Spleen (tissue), 11 donors: ENCODE results near the gene SLC34A3. TPM values are rescaled to one million over a fixed set of nuclear protein-coding genes. Genes with fewer than 3 reads are reported as not detected.

Experiments
- DNase-seq: peaks from one replicate; pipeline ENCODE4 v3.0.0-alpha.2; 2020
- H3K27ac ChIP-seq, 8 donors: fragments of 200-600 bp; sonication (generic) in 7 of 8; 1 replicate in 4 of 8; 2 replicates in 4 of 8; pipeline versions ENCODE4 v1.5.0 to v1.8.0; 2016 to 2021; ENCODE audit warnings: inconsistent platforms in 4 of 8, mild to moderate bottlenecking in 4 of 8, moderate library complexity in 1 of 8
- H3K27me3 ChIP-seq, 7 donors: fragments of 200-600 bp; sonication (generic) in 6 of 7; replicated peaks in 1 of 7; 1 replicate in 4 of 7; 2 replicates in 3 of 7; pipeline versions ENCODE4 v1.5.0 to v1.8.0; 2016 to 2021; ENCODE audit warnings: inconsistent platforms in 3 of 7, mild to moderate bottlenecking in 1 of 7
- H3K36me3 ChIP-seq, 6 donors: fragments of 200-600 bp; sonication (generic) in 5 of 6; 1 replicate in 4 of 6; 2 replicates in 2 of 6; pipeline versions ENCODE4 v1.5.0 to v1.8.0; 2016 to 2021; ENCODE audit warnings: inconsistent platforms in 2 of 6
- H3K4me1 ChIP-seq, 6 donors: fragments of 200-600 bp; sonication (generic) in 5 of 6; 1 replicate in 3 of 6; 2 replicates in 3 of 6; pipeline versions ENCODE4 v1.5.0 to v1.8.0; 2016 to 2021; ENCODE audit warnings: inconsistent platforms in 3 of 6
- H3K4me3 ChIP-seq, 8 donors: fragments of 200-600 bp; sonication (generic) in 7 of 8; 1 replicate in 4 of 8; 2 replicates in 4 of 8; pipeline versions ENCODE4 v1.5.0 to v1.8.0; 2016 to 2021; ENCODE audit warnings: inconsistent platforms in 4 of 8, mild to moderate bottlenecking in 4 of 8, moderate library complexity in 2 of 8
- H3K9me3 ChIP-seq, 8 donors: fragments of 200-600 bp; sonication (generic) in 7 of 8; 1 replicate in 4 of 8; 2 replicates in 4 of 8; pipeline versions ENCODE4 v1.5.0 to v1.8.0; 2016 to 2021; ENCODE audit warnings: inconsistent platforms in 4 of 8
- CTCF ChIP-seq, 11 experiments: fragments of 200-600 bp in 7 of 11; fragments of 450-650 bp in 4 of 11; sonication (generic) in 4 of 11; IDR thresholded peaks in 8 of 11; conservative IDR thresholded peaks in 3 of 11; 1 replicate in 7 of 11; 2 replicates in 4 of 11; pipeline versions ENCODE4 v1.4.0 to v1.8.0; 2016 to 2021; ENCODE audit warnings: antibody characterized with exemption in 11 of 11, inconsistent platforms in 4 of 11, mild to moderate bottlenecking in 1 of 11
- POLR2A ChIP-seq, 3 donors: fragments of 450-650 bp; IDR thresholded peaks; one replicate each; pipeline ENCODE4 v1.5.1; 2017; ENCODE audit warnings: antibody characterized with exemption in 3 of 3, mild to moderate bottlenecking in 1 of 3
- POLR2AphosphoS5 ChIP-seq, 3 donors: sonication (generic); formaldehyde crosslinking; IDR thresholded peaks; one replicate each; pipeline ENCODE4 v1.5.1; 2017; ENCODE audit warnings: antibody characterized with exemption in 3 of 3
- WGBS, 5 donors: extraction: QIAGEN DNeasy Blood & Tissue Kit in 3 of 5; methylation state at CpG; one replicate each; pipeline versions ENCODE4 v1.1.5 to v1.1.7; 2013 to 2018; 5-methylcytosine and 5-hydroxymethylcytosine counted together
- intact Hi-C: fragments of 100-400 bp; cut with DNase I; formaldehyde crosslinking; loops from one replicate; pipeline ENCODE4 v1.15.0; 2023; ENCODE audit warnings: low total_unique reads
- polyA plus RNA-seq, 3 donors: library from polyadenylated mRNA; stranded (reverse); fragments of 200-250 nt; gene quantifications; one replicate each; pipeline ENCODE4 v1.2.1, GENCODE V29; 2013
- total RNA-seq, 7 donors: library from RNA; depleted of rRNA in 3 of 7; stranded (reverse); fragments of >200 nt in 3 of 7; fragmentation: NEBNext Ultra II Directional in 4 of 7; extraction: Animal tissue kit (Norgen Biotek cat#: 25700) in 4 of 7; gene quantifications; one replicate each; pipeline versions ENCODE4 v1.1.0 to v1.2.1, GENCODE V29; 2016 to 2021
- donor health status: healthy with polysubstance abuse.
- donor health status: DM: no; HTN: no; CAD: no; lungs with moderate emphysema.
- donor health status: DM: no; HTN: no; CAD: no.
- donor health status: Bipolar disorder and iron deficiency.
- donor health status: healthy.
- donor health status: DM: no; HTN: no; CAD: no.
- donor health status: DM: yes; HTN: yes; CAD: no.

The SLC34A3 gene
- total and polyA plus RNA-seq, 10 donors = not detected

- intact Hi-C loops = no loop called here
- TF ChIP-seq CTCF (IDR thresholded peaks at IDR 0.05 in 8 of 11, conservative IDR thresholded peaks at IDR 0.05 in 3 of 11) = peak in 6 of 11 experiments; percentile 10 to 41 (median 35)
- TF ChIP-seq POLR2A (IDR thresholded peaks at IDR 0.05) = no peak
- peaks cover 11 to 86% (median 75%) of the 10 kb centered on the region in 6 donors for H3K4me1 ChIP-seq
- H3K36me3 ChIP-seq = peaks cover 0 to 63% (median 23%) of the 10 kb centered on the region in 6 donors
- H3K27ac ChIP-seq = peak overlapping the region in 2 of 8 donors; percentile 1 to 45
- no peaks in the 10 kb centered on the region for H3K27me3 ChIP-seq
- peaks cover 0 to 4% (median 0%) of the 10 kb centered on the region in 8 donors for H3K9me3 ChIP-seq
- DNase-seq = peak; percentile 74
- H3K4me3 ChIP-seq = peak overlapping the region in 1 of 8 donors; percentile 36
- 47 to 68% (median 63%) methylated on average over 55 to 85 of the region's 85 CpGs for WGBS, 5 donors
These were observed 50.0 kb downstream of the SLC34A3 start for GRCh38 chr9:137280474-137281344.

GRCh38 chr9:137281345-137282116, 50.8 kb downstream of the SLC34A3 start:
- peak; percentile 74 for DNase-seq
- H3K36me3 ChIP-seq = peaks cover 0 to 63% (median 23%) of the 10 kb centered on the region in 6 donors
- peak overlapping the region in 2 of 8 donors; percentile 1 to 45 for H3K27ac ChIP-seq
- intact Hi-C loops = no loop called here
- WGBS, 5 donors = 81 to 95% (median 86%) methylated on average over 15 to 39 of the region's 39 CpGs
- H3K4me3 ChIP-seq = peak overlapping the region in 1 of 8 donors; percentile 36
- no peaks in the 10 kb centered on the region for H3K27me3 ChIP-seq
- TF ChIP-seq POLR2AphosphoS5 (IDR thresholded peaks at IDR 0.05) (no peak), CTCF (IDR thresholded peaks at IDR 0.05 in 8 of 11, conservative IDR thresholded peaks at IDR 0.05 in 3 of 11) (no peak), POLR2A (IDR thresholded peaks at IDR 0.05) (no peak)
- peaks cover 0 to 4% (median 0%) of the 10 kb centered on the region in 8 donors for H3K9me3 ChIP-seq
- peaks cover 7 to 86% (median 74%) of the 10 kb centered on the region in 6 donors for H3K4me1 ChIP-seq

Other genes starting within 250 kb of the SLC34A3 start
Only the 30 nearest of the 31 such genes appear.
- gene PAXX, start 238.5 kb upstream of the SLC34A3 start, total RNA-seq = 10 to 100 TPM; 51.3 to 72.9 (median 63.9) TPM
- gene PAXX, start 238.5 kb upstream of the SLC34A3 start, polyA plus RNA-seq = 100 to 1,000 TPM; 168 to 264 (median 261) TPM
- gene CLIC3, start 234.3 kb upstream of the SLC34A3 start, total RNA-seq = 10 to 100 TPM in 1 of 7 donors, 1 to 10 TPM in 6; 3.5 to 10.7 (median 5.5) TPM
- 1 to 10 TPM; 2.9 to 7.2 (median 5.3) TPM for gene CLIC3, start 234.3 kb upstream of the SLC34A3 start, polyA plus RNA-seq
- gene ABCA2, start 202.7 kb upstream of the SLC34A3 start, total RNA-seq = 10 to 100 TPM; 36.3 to 97.5 (median 59.0) TPM
- gene ABCA2, start 202.7 kb upstream of the SLC34A3 start, polyA plus RNA-seq = 10 to 100 TPM; 11.9 to 38.6 (median 19.6) TPM
- gene FUT7, start 198.8 kb upstream of the SLC34A3 start, total RNA-seq = 10 to 100 TPM in 2 of 7 donors, 1 to 10 TPM in 5; 5.5 to 14.9 (median 6.7) TPM
- 1 to 10 TPM; 4.0 to 6.9 (median 4.8) TPM for gene FUT7, start 198.8 kb upstream of the SLC34A3 start, polyA plus RNA-seq
- 100 to 1,000 TPM in 5 of 7 donors, 10 to 100 TPM in 2; 86.3 to 197 (median 111) TPM for gene NPDC1, start 184.7 kb upstream of the SLC34A3 start, total RNA-seq
- 100 to 1,000 TPM; 104 to 358 (median 256) TPM for gene NPDC1, start 184.7 kb upstream of the SLC34A3 start, polyA plus RNA-seq
- gene ENTPD2, start 176.8 kb upstream of the SLC34A3 start, total RNA-seq = under 1 TPM in 2 of 7 donors, not detected in 5; 0.32 to 0.40 TPM
- gene ENTPD2, start 176.8 kb upstream of the SLC34A3 start, polyA plus RNA-seq = under 1 TPM in 2 of 3 donors, not detected in 1; 0.11 to 0.58 TPM
- gene SAPCD2, start 160.3 kb upstream of the SLC34A3 start, total RNA-seq = 1 to 10 TPM; 2.1 to 6.5 (median 3.0) TPM
- gene SAPCD2, start 160.3 kb upstream of the SLC34A3 start, polyA plus RNA-seq = 1 to 10 TPM in 2 of 3 donors, under 1 TPM in 1; 0.76 to 2.5 (median 2.4) TPM
- 10 to 100 TPM; 19.5 to 35.9 (median 28.6) TPM for gene UAP1L1, start 153.4 kb upstream of the SLC34A3 start, total RNA-seq
- gene UAP1L1, start 153.4 kb upstream of the SLC34A3 start, polyA plus RNA-seq = 10 to 100 TPM; 12.5 to 29.7 (median 24.6) TPM
- 10 to 100 TPM; 43.2 to 67.9 (median 51.7) TPM for gene MAN1B1, start 143.9 kb upstream of the SLC34A3 start, total RNA-seq
- 100 to 1,000 TPM in 1 of 3 donors, 10 to 100 TPM in 2; 49.6 to 112 (median 90.0) TPM for gene MAN1B1, start 143.9 kb upstream of the SLC34A3 start, polyA plus RNA-seq
- 100 to 1,000 TPM; 105 to 250 (median 166) TPM for gene DPP7, start 116.2 kb upstream of the SLC34A3 start, total RNA-seq
- gene DPP7, start 116.2 kb upstream of the SLC34A3 start, polyA plus RNA-seq = 100 to 1,000 TPM; 342 to 536 (median 501) TPM
- gene GRIN1, start 91.7 kb upstream of the SLC34A3 start, total RNA-seq = under 1 TPM in 1 of 7 donors, not detected in 6; 0.70 TPM
- under 1 TPM; 0.03 to 0.07 (median 0.03) TPM for gene GRIN1, start 91.7 kb upstream of the SLC34A3 start, polyA plus RNA-seq
- gene LRRC26, start 60.9 kb upstream of the SLC34A3 start, total RNA-seq = under 1 TPM in 2 of 7 donors, not detected in 5; 0.28 to 0.60 TPM
- under 1 TPM in 1 of 3 donors, not detected in 2; 0.06 TPM for gene LRRC26, start 60.9 kb upstream of the SLC34A3 start, polyA plus RNA-seq
- not detected for gene TMEM210, start 58.8 kb upstream of the SLC34A3 start, total RNA-seq
- not detected for gene TMEM210, start 58.8 kb upstream of the SLC34A3 start, polyA plus RNA-seq
- 10 to 100 TPM; 38.4 to 93.0 (median 62.2) TPM for gene ANAPC2, start 42.3 kb upstream of the SLC34A3 start, total RNA-seq
- gene ANAPC2, start 42.3 kb upstream of the SLC34A3 start, polyA plus RNA-seq = 10 to 100 TPM; 27.8 to 67.4 (median 48.5) TPM
- 10 to 100 TPM; 38.2 to 54.3 (median 43.0) TPM for gene SSNA1, start 42.2 kb upstream of the SLC34A3 start, total RNA-seq
- 100 to 1,000 TPM in 1 of 3 donors, 10 to 100 TPM in 2; 82.0 to 109 (median 99.6) TPM for gene SSNA1, start 42.2 kb upstream of the SLC34A3 start, polyA plus RNA-seq
- gene TPRN, start 30.2 kb upstream of the SLC34A3 start, total RNA-seq = 1 to 10 TPM; 6.3 to 9.6 (median 7.2) TPM
- gene TPRN, start 30.2 kb upstream of the SLC34A3 start, polyA plus RNA-seq = 10 to 100 TPM in 1 of 3 donors, 1 to 10 TPM in 2; 4.5 to 10.7 (median 4.7) TPM
- gene TMEM203, start 25.3 kb upstream of the SLC34A3 start, total RNA-seq = 10 to 100 TPM; 28.4 to 37.9 (median 34.6) TPM
- gene TMEM203, start 25.3 kb upstream of the SLC34A3 start, polyA plus RNA-seq = 10 to 100 TPM; 37.4 to 50.1 (median 44.9) TPM
- 10 to 100 TPM; 14.2 to 28.7 (median 21.6) TPM for gene NDOR1, start 25.2 kb upstream of the SLC34A3 start, total RNA-seq
- gene NDOR1, start 25.2 kb upstream of the SLC34A3 start, polyA plus RNA-seq = 10 to 100 TPM in 1 of 3 donors, 1 to 10 TPM in 2; 6.3 to 21.7 (median 9.0) TPM
- gene RNF208, start 8.7 kb upstream of the SLC34A3 start, total RNA-seq = 1 to 10 TPM; 1.2 to 6.2 (median 2.4) TPM
- 1 to 10 TPM; 2.3 to 5.4 (median 2.9) TPM for gene RNF208, start 8.7 kb upstream of the SLC34A3 start, polyA plus RNA-seq
- gene CYSRT1, start 5.7 kb upstream of the SLC34A3 start, total RNA-seq = under 1 TPM in 2 of 7 donors, not detected in 5; 0.36 to 0.94 TPM
- under 1 TPM; 0.55 to 0.70 (median 0.64) TPM for gene CYSRT1, start 5.7 kb upstream of the SLC34A3 start, polyA plus RNA-seq
- not detected for gene RNF224, start 3.4 kb upstream of the SLC34A3 start, total RNA-seq
- gene RNF224, start 3.4 kb upstream of the SLC34A3 start, polyA plus RNA-seq = not detected
- 100 to 1,000 TPM in 4 of 7 donors, 10 to 100 TPM in 3; 55.1 to 137 (median 102) TPM for gene TUBB4B, start 10.4 kb downstream of the SLC34A3 start, total RNA-seq
- gene TUBB4B, start 10.4 kb downstream of the SLC34A3 start, polyA plus RNA-seq = 100 to 1,000 TPM in 2 of 3 donors, 10 to 100 TPM in 1; 59.6 to 112 (median 107) TPM
- not detected for gene STPG3, start 20.4 kb downstream of the SLC34A3 start, total RNA-seq
- not detected for gene STPG3, start 20.4 kb downstream of the SLC34A3 start, polyA plus RNA-seq
- gene NELFB, start 24.4 kb downstream of the SLC34A3 start, total RNA-seq = 10 to 100 TPM; 27.7 to 46.8 (median 39.9) TPM
- 10 to 100 TPM; 26.6 to 49.7 (median 28.0) TPM for gene NELFB, start 24.4 kb downstream of the SLC34A3 start, polyA plus RNA-seq
- gene TOR4A, start 46.8 kb downstream of the SLC34A3 start, total RNA-seq = 10 to 100 TPM; 23.1 to 39.9 (median 29.4) TPM
- gene TOR4A, start 46.8 kb downstream of the SLC34A3 start, polyA plus RNA-seq = 10 to 100 TPM in 1 of 3 donors, 1 to 10 TPM in 2; 3.2 to 10.8 (median 5.1) TPM
- 10 to 100 TPM in 3 of 7 donors, 1 to 10 TPM in 4; 5.6 to 24.4 (median 9.4) TPM for gene NRARP, start 71.4 kb downstream of the SLC34A3 start, total RNA-seq
- 1 to 10 TPM in 1 of 3 donors, under 1 TPM in 2; 0.37 to 1.3 (median 0.94) TPM for gene NRARP, start 71.4 kb downstream of the SLC34A3 start, polyA plus RNA-seq
- gene EXD3, start 192.3 kb downstream of the SLC34A3 start, total RNA-seq = 10 to 100 TPM; 14.5 to 52.8 (median 29.8) TPM
- gene EXD3, start 192.3 kb downstream of the SLC34A3 start, polyA plus RNA-seq = 10 to 100 TPM; 15.6 to 62.3 (median 43.4) TPM
- gene NOXA1, start 192.5 kb downstream of the SLC34A3 start, total RNA-seq = 10 to 100 TPM in 2 of 7 donors, 1 to 10 TPM in 5; 1.9 to 15.0 (median 5.3) TPM
- 10 to 100 TPM in 1 of 3 donors, 1 to 10 TPM in 2; 3.2 to 10.7 (median 7.8) TPM for gene NOXA1, start 192.5 kb downstream of the SLC34A3 start, polyA plus RNA-seq
- gene ENTPD8, start 210.5 kb downstream of the SLC34A3 start, total RNA-seq = under 1 TPM in 3 of 7 donors, not detected in 4; 0.26 to 0.37 (median 0.28) TPM
- gene ENTPD8, start 210.5 kb downstream of the SLC34A3 start, polyA plus RNA-seq = under 1 TPM; 0.07 to 0.10 (median 0.09) TPM
- 10 to 100 TPM; 21.8 to 39.0 (median 25.5) TPM for gene NSMF, start 228.4 kb downstream of the SLC34A3 start, total RNA-seq
- 10 to 100 TPM; 21.8 to 49.3 (median 26.7) TPM for gene NSMF, start 228.4 kb downstream of the SLC34A3 start, polyA plus RNA-seq